PFSK-1 (cell line): ENCODE data around the gene MSI2.

Source experiments
- POLR2AphosphoS5 ChIP-seq: IDR thresholded peaks from 2 replicates; pipeline ENCODE4 v1.6.1; 2012; ENCODE audit warnings: low read depth, mild to moderate bottlenecking, control low read depth, low read length, moderate library complexity
- TAF1 ChIP-seq: IDR thresholded peaks from 2 replicates; pipeline ENCODE4 v1.6.1; 2012; ENCODE audit warnings: low read length, control low read depth, borderline replicate concordance; ENCODE audit not compliant: insufficient read depth
- TF ChIP-seq, protein P1 (sequence below), 2 experiments: IDR thresholded peaks; 2 replicates each; pipeline versions ENCODE4 v1.6.1 to v1.8.0; 2011 to 2012; ENCODE audit warnings: low read depth in 2 of 2, low read length in 2 of 2, control low read depth in 1 of 2, inconsistent platforms in 1 of 2, mild to moderate bottlenecking in 1 of 2, moderate library complexity in 1 of 2; ENCODE audit not compliant: insufficient read depth in 1 of 2

- TF ChIP-seq POLR2AphosphoS5, result no peak
- no peak for TF ChIP-seq TAF1
- TF ChIP-seq, protein P1, sequence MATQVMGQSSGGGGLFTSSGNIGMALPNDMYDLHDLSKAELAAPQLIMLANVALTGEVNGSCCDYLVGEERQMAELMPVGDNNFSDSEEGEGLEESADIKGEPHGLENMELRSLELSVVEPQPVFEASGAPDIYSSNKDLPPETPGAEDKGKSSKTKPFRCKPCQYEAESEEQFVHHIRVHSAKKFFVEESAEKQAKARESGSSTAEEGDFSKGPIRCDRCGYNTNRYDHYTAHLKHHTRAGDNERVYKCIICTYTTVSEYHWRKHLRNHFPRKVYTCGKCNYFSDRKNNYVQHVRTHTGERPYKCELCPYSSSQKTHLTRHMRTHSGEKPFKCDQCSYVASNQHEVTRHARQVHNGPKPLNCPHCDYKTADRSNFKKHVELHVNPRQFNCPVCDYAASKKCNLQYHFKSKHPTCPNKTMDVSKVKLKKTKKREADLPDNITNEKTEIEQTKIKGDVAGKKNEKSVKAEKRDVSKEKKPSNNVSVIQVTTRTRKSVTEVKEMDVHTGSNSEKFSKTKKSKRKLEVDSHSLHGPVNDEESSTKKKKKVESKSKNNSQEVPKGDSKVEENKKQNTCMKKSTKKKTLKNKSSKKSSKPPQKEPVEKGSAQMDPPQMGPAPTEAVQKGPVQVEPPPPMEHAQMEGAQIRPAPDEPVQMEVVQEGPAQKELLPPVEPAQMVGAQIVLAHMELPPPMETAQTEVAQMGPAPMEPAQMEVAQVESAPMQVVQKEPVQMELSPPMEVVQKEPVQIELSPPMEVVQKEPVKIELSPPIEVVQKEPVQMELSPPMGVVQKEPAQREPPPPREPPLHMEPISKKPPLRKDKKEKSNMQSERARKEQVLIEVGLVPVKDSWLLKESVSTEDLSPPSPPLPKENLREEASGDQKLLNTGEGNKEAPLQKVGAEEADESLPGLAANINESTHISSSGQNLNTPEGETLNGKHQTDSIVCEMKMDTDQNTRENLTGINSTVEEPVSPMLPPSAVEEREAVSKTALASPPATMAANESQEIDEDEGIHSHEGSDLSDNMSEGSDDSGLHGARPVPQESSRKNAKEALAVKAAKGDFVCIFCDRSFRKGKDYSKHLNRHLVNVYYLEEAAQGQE (IDR thresholded peaks at IDR 0.05; ENCODE audit: insufficient read depth in 1 of 2, low read depth in 2 of 2, low read length in 2 of 2), result no peak
Measured at GRCh38 chr17:57607553-57608120, 351.3 kb downstream of the MSI2 start.
